Measurements from ENCODE around the gene HTR1A.

GRCh38 chr5:63960646-63961045, 1.6 kb downstream of the HTR1A start:
- no peak for TF ChIP-seq CTCF (IDR thresholded peaks at IDR 0.05; ENCODE audit: poor library complexity)
- no peak for TF ChIP-seq EZH2phosphoT487 (IDR thresholded peaks at IDR 0.05; ENCODE audit: low read depth, severe bottlenecking, unreplicated experiment)
